GM12872 (cell line): ENCODE measurements around the gene TBC1D2.

Experiments used
- CTCF ChIP-seq: IDR thresholded peaks from 3 replicates; pipeline ENCODE4 v1.5.1; 2011; ENCODE audit warnings: low read depth, mild to moderate bottlenecking, low read length, moderate library complexity; ENCODE audit not compliant: insufficient read depth

The TBC1D2 gene

GRCh38 chr9:98168941-98169488 is 86.4 kb downstream of the TBC1D2 start:
- TF ChIP-seq CTCF: no peak

- TF ChIP-seq CTCF: no peak
Measured at GRCh38 chr9:98168153-98168780, 87.2 kb downstream of the TBC1D2 start.

GRCh38 chr9:98164912-98165311 is 90.5 kb downstream of the TBC1D2 start:
- TF ChIP-seq CTCF: no peak

- TF ChIP-seq CTCF: no peak
Measured at GRCh38 chr9:98162613-98163012, 92.8 kb downstream of the TBC1D2 start.

GRCh38 chr9:98161851-98162250 is 93.6 kb downstream of the TBC1D2 start:
- TF ChIP-seq CTCF: no peak

- TF ChIP-seq CTCF: no peak
Measured at GRCh38 chr9:98159790-98160189, 95.7 kb downstream of the TBC1D2 start.

- TF ChIP-seq CTCF: no peak
Measured at GRCh38 chr9:98159301-98159700, 96.1 kb downstream of the TBC1D2 start.
